CD4-positive, alpha-beta T cell (primary cell): ENCODE measurements around the gene MGAT5B. TPM values are rescaled to one million over a fixed set of nuclear protein-coding genes. Genes with fewer than 3 reads are reported as not detected.

Source experiments
- ATAC-seq: fragments of 200-7000 bp; cut with Tn5 transposase; one replicate; pipeline ENCODE4 v1.10.0; 2022; ENCODE audit warnings: mild to moderate bottlenecking; ENCODE audit not compliant: poor library complexity
- CTCF ChIA-PET: fragments of 350-600 bp; sonication (Branson Sonifier 250); formaldehyde crosslinking; loops from one replicate; lab custom pipeline; 2021; ENCODE audit warnings: antibody characterized with exemption, inconsistent platforms; lab: Charles Lee
- POLR2A ChIA-PET: fragments of 350-600 bp; sonication (Branson Sonifier 250); formaldehyde crosslinking; loops from one replicate; lab custom pipeline; 2021; ENCODE audit warnings: antibody characterized with exemption, inconsistent platforms; lab: Charles Lee
- DNase-seq, 14 experiments: peaks; one replicate each; pipeline ENCODE4 v3.0.0-alpha.2; 2013 to 2020; ENCODE audit warnings: mixed read lengths in 2 of 14
- H3K27ac ChIP-seq, 2 donors: one replicate each; pipeline versions ENCODE4 v1.5.1 to v1.7.0; 2013; ENCODE audit warnings: low read length in 2 of 2, low read depth in 1 of 2, mild to moderate bottlenecking in 1 of 2
- H3K27me3 ChIP-seq, 2 experiments: 1 replicate in 1 of 2; 2 replicates in 1 of 2; pipeline versions ENCODE4 v1.6.1 to v1.7.0; 2013; ENCODE audit warnings: low read length in 2 of 2, control low read depth in 1 of 2, mild to moderate bottlenecking in 1 of 2, moderate library complexity in 1 of 2; ENCODE audit not compliant: insufficient read depth in 2 of 2, control insufficient read depth in 1 of 2
- H3K36me3 ChIP-seq: one replicate; pipeline ENCODE4 v1.6.1; 2013; ENCODE audit warnings: low read length, control low read depth; ENCODE audit not compliant: insufficient read depth
- H3K4me1 ChIP-seq: one replicate; pipeline ENCODE4 v1.6.1; 2013; ENCODE audit warnings: low read length, control low read depth; ENCODE audit not compliant: insufficient read depth
- H3K4me3 ChIP-seq: one replicate; pipeline ENCODE4 v1.5.1; 2013; ENCODE audit warnings: mild to moderate bottlenecking, low read length, moderate library complexity
- H3K9me3 ChIP-seq, 2 experiments: 1 replicate in 1 of 2; 2 replicates in 1 of 2; pipeline versions ENCODE4 v1.6.1 to v1.7.0; 2013; ENCODE audit warnings: low read length in 2 of 2, mild to moderate bottlenecking in 2 of 2, control low read depth in 1 of 2, moderate library complexity in 1 of 2; ENCODE audit not compliant: control insufficient read depth in 1 of 2, insufficient read depth in 1 of 2
- H3K27ac Mint-ChIP-seq: one replicate; pipeline ENCODE4 v1.8.0; 2020; ENCODE audit warnings: mixed read lengths
- H3K27me3 Mint-ChIP-seq: one replicate; pipeline ENCODE4 v1.8.0; 2021; ENCODE audit warnings: mixed read lengths
- H3K36me3 Mint-ChIP-seq: one replicate; pipeline ENCODE4 v1.8.0; 2021; ENCODE audit warnings: low read depth, mixed read lengths
- H3K4me1 Mint-ChIP-seq: one replicate; pipeline ENCODE4 v1.8.0; 2021; ENCODE audit warnings: low read depth, mixed read lengths
- H3K4me3 Mint-ChIP-seq: one replicate; pipeline ENCODE4 v1.8.0; 2020; ENCODE audit warnings: mild to moderate bottlenecking, mixed read lengths
- H3K9me3 Mint-ChIP-seq: one replicate; pipeline ENCODE4 v1.8.0; 2020; ENCODE audit warnings: mixed read lengths
- CTCF ChIP-seq: fragments of 200-600 bp; IDR thresholded peaks from one replicate; pipeline ENCODE4 v1.8.0; 2022; ENCODE audit warnings: antibody characterized with exemption, mild to moderate bottlenecking
- intact Hi-C, 2 experiments: fragments of 100-400 bp; cut with DNase I in 1 of 2; cut with micrococcal nuclease in 1 of 2; formaldehyde crosslinking; loops; one replicate each; pipeline versions ENCODE4 v1.15.1 to v1.9.0; 2023 to 2025; cut with DNase I, micrococcal nuclease
- total RNA-seq, 174 experiments: library from RNA in 2 of 174; stranded (reverse) in 2 of 174; gene quantifications; one replicate each; pipeline ENCODE4 v1.2.3 and lab custom pipeline; 2021 to 2026

Gene MGAT5B
- total RNA-seq, 2 experiments from 2014 or later: 0.28 to 0.77 TPM

- Mint-ChIP-seq H3K4me1 (peaks cover 19% of the 10 kb centered on the region), H3K9me3 (no peaks in the 10 kb centered on the region), H3K4me3 (no peak overlapping the region), H3K27me3 (peaks cover 63% of the 10 kb centered on the region), H3K36me3 (no peaks in the 10 kb centered on the region), H3K27ac (no peak overlapping the region)
- DNase-seq (no peak), ATAC-seq (no peak)
- no peak for TF ChIP-seq CTCF
- peaks cover 44 to 59% of the 10 kb centered on the region in 2 experiments for H3K27me3 ChIP-seq
- intact Hi-C loops: no loop called here
- H3K9me3 ChIP-seq: no peaks in the 10 kb centered on the region
- H3K4me1 ChIP-seq: peaks cover 18% of the 10 kb centered on the region
- H3K4me3 ChIP-seq: no peak overlapping the region
- H3K36me3 ChIP-seq: no peaks in the 10 kb centered on the region
- ChIA-PET POLR2A (no interaction called here), CTCF (interaction anchor here (0.8 kb wide), 1 partner anchor 212 kb away, joined by 3 read pairs; no protein-coding TSS in a partner anchor)
- no peak overlapping the region for H3K27ac ChIP-seq
Measured at GRCh38 chr17:76843703-76844484, 24.3 kb upstream of the MGAT5B start.

GRCh38 chr17:76844485-76844829, 23.7 kb upstream of the MGAT5B start:
- intact Hi-C loops: no loop called here
- no peaks in the 10 kb centered on the region for H3K36me3 ChIP-seq
- Mint-ChIP-seq H3K27ac (no peak overlapping the region), H3K27me3 (peaks cover 67% of the 10 kb centered on the region), H3K4me1 (peaks cover 19% of the 10 kb centered on the region), H3K9me3 (no peaks in the 10 kb centered on the region), H3K4me3 (no peak overlapping the region), H3K36me3 (no peaks in the 10 kb centered on the region)
- no peak for DNase-seq
- H3K9me3 ChIP-seq: no peaks in the 10 kb centered on the region
- TF ChIP-seq CTCF: no peak
- ChIA-PET CTCF (no interaction called here), POLR2A (no interaction called here)
- H3K4me1 ChIP-seq: peaks cover 15% of the 10 kb centered on the region
- peaks cover 44 to 59% of the 10 kb centered on the region in 2 experiments for H3K27me3 ChIP-seq
- H3K27ac ChIP-seq: no peak overlapping the region
- H3K4me3 ChIP-seq: no peak overlapping the region
- ATAC-seq: no peak

GRCh38 chr17:76844846-76845245, 23.4 kb upstream of the MGAT5B start:
- Mint-ChIP-seq H3K36me3 (no peaks in the 10 kb centered on the region), H3K27me3 (peaks cover 66% of the 10 kb centered on the region), H3K4me3 (no peak overlapping the region), H3K9me3 (no peaks in the 10 kb centered on the region), H3K4me1 (peaks cover 16% of the 10 kb centered on the region), H3K27ac (no peak overlapping the region)
- ATAC-seq: no peak
- intact Hi-C loops: no loop called here
- Histone ChIP-seq H3K27me3 (peaks cover 43 to 59% of the 10 kb centered on the region in 2 experiments), H3K4me3 (no peak overlapping the region), H3K27ac (no peak overlapping the region), H3K9me3 (no peaks in the 10 kb centered on the region), H3K36me3 (no peaks in the 10 kb centered on the region), H3K4me1 (peaks cover 12% of the 10 kb centered on the region)
- DNase-seq: no peak
- POLR2A ChIA-PET: no interaction called here
- CTCF ChIA-PET: no interaction called here
- no peak for TF ChIP-seq CTCF
